Islet of Langerhans (tissue), 1 donor: ENCODE data around the gene MAN1B1.

Experiments used
- FAIRE-seq: peaks from one replicate; lab custom pipeline; 2011; peaks lifted over from hg19 to GRCh38; lab: Jason Lieb, UNC

The MAN1B1 gene

GRCh38 chr9:137147091-137147792 lies 60.5 kb downstream of the MAN1B1 start:
- no peak for FAIRE-seq

- no peak for FAIRE-seq
These were observed 61.0 kb downstream of the MAN1B1 start for GRCh38 chr9:137147793-137148160.

GRCh38 chr9:137148242-137148641 lies 61.5 kb downstream of the MAN1B1 start:
- FAIRE-seq, result no peak

GRCh38 chr9:137148661-137149060 lies 61.9 kb downstream of the MAN1B1 start:
- no peak for FAIRE-seq

DNA sequence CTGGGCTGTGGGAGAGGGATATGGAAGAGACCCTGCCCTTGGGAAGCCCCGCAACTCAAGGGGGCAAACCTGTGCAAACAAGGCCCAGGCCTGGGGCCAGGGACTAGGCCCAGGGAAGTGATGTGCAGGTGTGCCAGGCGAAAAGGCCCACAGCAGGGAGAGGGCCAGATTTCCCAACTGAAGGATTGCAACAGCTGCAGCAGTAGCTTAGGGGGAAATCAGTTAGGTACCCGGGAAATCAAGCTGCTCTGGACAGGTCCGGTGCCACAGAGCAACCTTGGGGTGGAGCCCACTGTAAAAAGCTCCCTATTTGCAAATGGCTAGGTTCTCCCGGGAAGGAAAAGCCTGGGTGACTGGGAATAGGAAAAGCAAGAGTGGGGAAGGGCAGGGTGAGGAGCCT lies 62.6 kb downstream of the MAN1B1 start:
- no peak for FAIRE-seq

GRCh38 chr9:137149942-137150616 lies 63.3 kb downstream of the MAN1B1 start:
- FAIRE-seq, result no peak

DNA sequence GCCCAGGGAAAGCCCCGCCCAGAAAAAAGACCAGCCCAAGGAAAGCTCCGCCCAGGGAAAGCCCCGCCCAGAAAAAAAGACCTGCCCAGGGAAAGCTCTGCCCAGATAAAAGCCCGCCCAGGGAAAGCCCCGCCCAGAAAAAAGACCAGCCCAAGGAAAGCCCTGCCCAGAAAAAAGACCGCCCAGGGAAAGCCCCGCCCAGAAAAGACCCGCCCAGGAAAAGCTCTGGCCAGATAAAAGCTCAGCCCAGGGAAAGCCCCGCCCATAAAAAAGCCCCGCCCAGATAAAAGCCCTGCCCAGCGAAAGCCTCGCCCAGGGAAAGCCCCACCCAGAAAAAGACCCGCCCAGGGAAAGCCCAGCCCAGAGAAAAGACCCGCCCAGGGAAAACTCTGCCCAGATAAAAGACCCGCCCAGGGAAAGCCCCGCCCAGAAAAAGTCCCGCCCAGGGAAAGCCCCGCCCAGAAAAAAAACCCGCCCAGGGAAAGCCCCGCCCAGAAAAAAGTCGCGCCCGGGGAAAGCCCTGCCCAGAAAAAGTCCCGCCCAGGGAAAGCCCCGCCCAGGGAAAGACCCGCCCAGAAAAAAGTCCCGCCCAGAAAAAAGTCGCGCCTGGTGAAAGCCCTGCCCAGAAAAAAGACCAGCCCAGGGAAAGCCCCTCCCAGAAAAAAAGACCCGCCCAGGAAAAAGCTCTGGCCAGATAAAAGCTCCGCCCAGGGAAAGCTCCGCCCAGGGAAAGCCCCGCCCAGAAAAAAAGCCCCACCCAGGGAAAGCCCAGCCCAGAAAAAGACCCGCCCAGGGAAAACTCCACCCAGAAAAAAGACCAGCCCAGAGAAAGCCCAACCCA lies 64.1 kb downstream of the MAN1B1 start:
- no peak for FAIRE-seq

- FAIRE-seq, result no peak
These were observed 66.1 kb downstream of the MAN1B1 start for GRCh38 chr9:137152844-137153405.

DNA sequence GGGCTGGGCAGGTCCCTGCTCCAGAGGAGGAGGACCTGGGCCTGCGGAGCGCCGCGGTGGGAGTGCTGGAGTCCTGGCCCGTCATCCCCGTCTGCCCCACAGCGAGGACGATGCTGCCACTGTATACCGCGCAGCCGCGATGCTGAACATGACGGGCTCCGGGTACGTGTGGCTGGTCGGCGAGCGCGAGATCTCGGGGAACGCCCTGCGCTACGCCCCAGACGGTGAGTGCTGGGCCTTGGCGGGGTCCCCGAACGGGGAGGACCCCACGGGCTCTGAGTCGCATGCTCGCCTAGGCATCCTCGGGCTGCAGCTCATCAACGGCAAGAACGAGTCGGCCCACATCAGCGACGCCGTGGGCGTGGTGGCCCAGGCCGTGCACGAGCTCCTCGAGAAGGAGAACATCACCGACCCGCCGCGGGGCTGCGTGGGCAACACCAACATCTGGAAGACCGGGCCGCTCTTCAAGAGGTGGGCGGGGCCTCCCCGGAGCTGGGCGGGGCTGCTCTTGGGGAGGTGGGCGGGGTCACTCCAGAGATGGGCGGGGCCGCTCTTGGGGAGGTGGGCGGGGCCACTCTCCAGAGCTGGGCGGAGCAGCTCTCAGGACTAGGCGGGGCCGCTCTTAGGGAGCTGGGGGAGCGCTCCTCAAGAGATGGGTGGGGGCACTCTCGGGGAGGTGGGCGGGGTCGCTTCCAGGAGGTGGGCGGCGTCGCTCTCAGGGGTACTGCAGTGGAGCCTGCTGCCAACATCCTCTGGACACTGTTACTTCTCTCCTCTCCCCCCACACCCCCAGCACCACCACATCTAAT lies 70.0 kb downstream of the MAN1B1 start:
- no peak for FAIRE-seq

GRCh38 chr9:137157618-137158415 lies 71.0 kb downstream of the MAN1B1 start:
- no peak for FAIRE-seq

DNA sequence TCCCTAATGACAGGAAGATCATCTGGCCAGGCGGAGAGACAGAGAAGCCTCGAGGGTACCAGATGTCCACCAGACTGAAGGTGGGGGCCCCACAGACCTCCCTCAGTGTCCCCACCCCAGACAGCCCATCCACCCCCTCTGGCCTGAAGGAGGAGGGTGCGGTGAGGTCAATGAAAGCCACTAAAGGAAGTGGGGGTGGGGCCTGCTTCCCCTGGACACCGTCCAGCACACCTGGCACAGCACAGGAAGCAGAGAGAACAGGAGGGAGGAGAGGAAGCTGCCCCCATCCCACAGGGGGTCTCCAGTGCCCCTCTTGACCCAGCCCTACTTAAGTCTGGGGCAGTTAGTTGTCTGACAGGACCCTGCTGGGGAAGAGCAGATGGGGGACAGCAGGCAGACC lies 71.8 kb downstream of the MAN1B1 start:
- no peak for FAIRE-seq
